H1 (cell line): ENCODE data around the gene KCNJ3. TPM values are rescaled to one million over a fixed set of nuclear protein-coding genes. Genes with fewer than 3 reads are reported as not detected.

Source experiments
- CTCF ChIA-PET: fragments of 300-600 bp; sonication (Branson Sonifier 250); formaldehyde crosslinking; loops from one replicate; lab custom pipeline; 2021; ENCODE audit not compliant: partially characterized antibody; lab: Charles Lee
- POLR2A ChIA-PET: fragments of 300-600 bp; sonication (Branson Sonifier 250); formaldehyde crosslinking; loops from one replicate; lab custom pipeline; 2021; ENCODE audit warnings: inconsistent platforms; ENCODE audit not compliant: partially characterized antibody; lab: Charles Lee
- DNase-seq, 2 experiments: peaks; one replicate each; pipeline versions ENCODE4 v3.0.0 to v3.0.0-alpha.2; 2010 to 2022; ENCODE audit warnings: low spot score in 2 of 2, low read depth in 1 of 2, mixed read lengths in 1 of 2
- FAIRE-seq: peaks from 2 replicates; lab custom pipeline; 2011; peaks lifted over from hg19 to GRCh38; lab: Jason Lieb, UNC
- H2AFZ ChIP-seq: 2 replicates; pipeline ENCODE4 v1.8.1; 2012; ENCODE audit warnings: low read length, inconsistent platforms
- H2AK5ac ChIP-seq: 2 replicates; pipeline ENCODE4 v1.6.1; 2013; ENCODE audit warnings: low read depth, low read length
- H2BK120ac ChIP-seq: replicated peaks from 2 replicates; pipeline ENCODE3; 2013; ENCODE audit warnings: low read depth, low read length, inconsistent platforms
- H2BK12ac ChIP-seq: 2 replicates; pipeline ENCODE4 v1.6.1; 2013; ENCODE audit warnings: low read depth, low read length
- H2BK15ac ChIP-seq: 2 replicates; pipeline ENCODE4 v1.6.1; 2013; ENCODE audit warnings: low read length
- H2BK20ac ChIP-seq: 2 replicates; pipeline ENCODE4 v1.6.1; 2013; ENCODE audit warnings: low read length
- H2BK5ac ChIP-seq: 2 replicates; pipeline ENCODE4 v1.6.1; 2013; ENCODE audit warnings: low read depth, low read length
- H3K14ac ChIP-seq: 2 replicates; pipeline ENCODE4 v1.6.1; 2013; ENCODE audit warnings: inconsistent platforms; ENCODE audit not compliant: insufficient read length
- H3K18ac ChIP-seq: 2 replicates; pipeline ENCODE4 v1.6.1; 2013; ENCODE audit warnings: low read length; ENCODE audit errors: extremely low read depth
- H3K23ac ChIP-seq: 2 replicates; pipeline ENCODE4 v1.6.1; 2013; ENCODE audit warnings: inconsistent platforms; ENCODE audit not compliant: insufficient read length
- H3K23me2 ChIP-seq: 2 replicates; pipeline ENCODE4 v1.6.1; 2013; ENCODE audit warnings: low read depth, low read length
- H3K27ac ChIP-seq: 2 replicates; pipeline ENCODE4 v1.6.1; 2011; ENCODE audit warnings: low read depth, low read length, inconsistent platforms
- H3K27me3 ChIP-seq, 4 experiments: replicated peaks in 1 of 4; 1 replicate in 1 of 4; 2 replicates in 3 of 4; pipeline versions ENCODE4 v1.6.1 to v1.8.1; 2011 to 2013; ENCODE audit warnings: low read length in 3 of 4, mild to moderate bottlenecking in 3 of 4, inconsistent platforms in 2 of 4, mixed read lengths in 2 of 4, moderate library complexity in 1 of 4; ENCODE audit not compliant: control insufficient read depth in 3 of 4, insufficient read depth in 3 of 4; ENCODE audit errors: extremely low read depth in 1 of 4
- H3K36me3 ChIP-seq, 4 experiments: 2 replicates each; pipeline versions ENCODE4 v1.6.1 to v1.8.1; 2011 to 2013; ENCODE audit warnings: mild to moderate bottlenecking in 4 of 4, low read length in 3 of 4, moderate library complexity in 2 of 4, control low read depth in 1 of 4, inconsistent platforms in 1 of 4; ENCODE audit not compliant: insufficient read depth in 4 of 4, control insufficient read depth in 2 of 4
- H3K4ac ChIP-seq: replicated peaks from 2 replicates; pipeline ENCODE3; 2013; ENCODE audit warnings: low read length, low read depth, mixed read lengths, inconsistent platforms; ENCODE audit not compliant: insufficient read length
- H3K4me1 ChIP-seq, 4 experiments: replicated peaks in 1 of 4; 1 replicate in 1 of 4; 2 replicates in 3 of 4; pipeline versions ENCODE4 v1.6.1 to v1.8.1; 2011 to 2013; ENCODE audit warnings: low read length in 3 of 4, inconsistent platforms in 2 of 4, mixed read lengths in 1 of 4; ENCODE audit not compliant: insufficient read depth in 4 of 4, control insufficient read depth in 3 of 4
- H3K4me2 ChIP-seq, 2 experiments: 2 replicates each; pipeline versions ENCODE4 v1.6.1 to v1.8.1; 2011 to 2013; ENCODE audit warnings: low read depth in 2 of 2, low read length in 2 of 2, control low read depth in 1 of 2, inconsistent platforms in 1 of 2, mild to moderate bottlenecking in 1 of 2; ENCODE audit not compliant: insufficient read depth in 1 of 2
- H3K4me3 ChIP-seq, 4 experiments: fragments of 200-600, 300-600 bp in 1 of 4; sonication (generic), shearing (Covaris generic), sonication (Bioruptor Twin) in 1 of 4; 2 replicates each; pipeline versions ENCODE4 v1.5.1 to v1.8.1; 2011 to 2016; ENCODE audit warnings: low read length in 4 of 4, low read depth in 3 of 4, control low read depth in 2 of 4, inconsistent platforms in 2 of 4, mild to moderate bottlenecking in 2 of 4, mixed read lengths in 1 of 4, moderate library complexity in 1 of 4; ENCODE audit not compliant: insufficient read depth in 2 of 4; ENCODE audit errors: extremely low read depth in 1 of 4
- H3K56ac ChIP-seq: replicated peaks from 2 replicates; pipeline ENCODE3; 2013; ENCODE audit warnings: low read depth, mild to moderate bottlenecking, mixed read lengths, low read length, inconsistent platforms; ENCODE audit not compliant: insufficient read length
- H3K79me1 ChIP-seq: 2 replicates; pipeline ENCODE4 v1.6.1; 2013; ENCODE audit warnings: low read depth, low read length, control low read depth
- H3K79me2 ChIP-seq, 2 experiments: 2 replicates each; pipeline versions ENCODE4 v1.6.1 to v1.8.1; 2012 to 2013; ENCODE audit warnings: low read length in 2 of 2, mild to moderate bottlenecking in 2 of 2, inconsistent platforms in 1 of 2; ENCODE audit not compliant: insufficient read depth in 2 of 2, control insufficient read depth in 1 of 2
- H3K9ac ChIP-seq, 4 experiments: replicated peaks in 1 of 4; 1 replicate in 1 of 4; 2 replicates in 3 of 4; pipeline versions ENCODE4 v1.6.1 to v1.8.1; 2011 to 2013; ENCODE audit warnings: low read depth in 3 of 4, low read length in 3 of 4, control low read depth in 2 of 4, mild to moderate bottlenecking in 2 of 4, moderate library complexity in 2 of 4, inconsistent platforms in 1 of 4; ENCODE audit errors: extremely low read depth in 1 of 4
- H3K9me3 ChIP-seq, 2 experiments: 2 replicates each; pipeline versions ENCODE4 v1.6.1 to v1.8.1; 2012 to 2013; ENCODE audit warnings: mild to moderate bottlenecking in 2 of 2, moderate library complexity in 2 of 2, control low read depth in 1 of 2, inconsistent platforms in 1 of 2, low read depth in 1 of 2, low read length in 1 of 2, mixed read lengths in 1 of 2; ENCODE audit not compliant: insufficient read depth in 2 of 2
- H4K20me1 ChIP-seq, 2 experiments: replicated peaks in 1 of 2; 2 replicates each; pipeline versions ENCODE3 to v1.8.1; 2011 to 2013; ENCODE audit warnings: inconsistent platforms in 2 of 2, low read length in 2 of 2, mild to moderate bottlenecking in 1 of 2; ENCODE audit not compliant: insufficient read depth in 2 of 2, control insufficient read depth in 1 of 2
- H4K5ac ChIP-seq: 2 replicates; pipeline ENCODE4 v1.6.1; 2013; ENCODE audit warnings: low read length, low read depth, mixed read lengths, inconsistent platforms; ENCODE audit not compliant: insufficient read length
- H4K8ac ChIP-seq: 2 replicates; pipeline ENCODE4 v1.8.0; 2013; ENCODE audit warnings: mild to moderate bottlenecking, moderate library complexity, low read length, inconsistent platforms; ENCODE audit not compliant: insufficient read depth; ENCODE audit errors: extremely low read depth
- H4K91ac ChIP-seq: replicated peaks from 2 replicates; pipeline ENCODE3; 2013; ENCODE audit warnings: low read length, mixed read lengths, inconsistent platforms; ENCODE audit not compliant: insufficient read length
- BCL11A ChIP-seq, 2 experiments: IDR thresholded peaks; one replicate each; pipeline ENCODE4 v1.6.1; 2011; ENCODE audit warnings: low read depth in 2 of 2, low read length in 2 of 2, mild to moderate bottlenecking in 2 of 2
- CEBPB ChIP-seq: IDR thresholded peaks from 2 replicates; pipeline ENCODE4 v1.6.1; 2012; ENCODE audit warnings: low read depth, low read length
- CTBP2 ChIP-seq: IDR thresholded peaks from 2 replicates; pipeline ENCODE4 v1.7.0; 2011; ENCODE audit warnings: borderline replicate concordance, mild to moderate bottlenecking, moderate library complexity, mixed read lengths, low read length; ENCODE audit not compliant: insufficient read depth, insufficient read length
- HDAC6 ChIP-seq: IDR thresholded peaks from one replicate; pipeline ENCODE4 v1.7.1; 2012; ENCODE audit warnings: low read depth, mild to moderate bottlenecking, inconsistent platforms, low read length, moderate library complexity
- KDM1A ChIP-seq: fragments of 200-600, 300-600 bp; sonication (generic); IDR thresholded peaks from 2 replicates; pipeline ENCODE4 v1.7.1; 2016; ENCODE audit warnings: mild to moderate bottlenecking, low read length, borderline replicate concordance
- KDM4A ChIP-seq: IDR thresholded peaks from one replicate; pipeline ENCODE4 v1.7.1; 2012; ENCODE audit warnings: low read depth, mild to moderate bottlenecking, moderate library complexity, low read length, inconsistent platforms; ENCODE audit not compliant: severe bottlenecking
- SAP30 ChIP-seq: fragments of 300-600 bp; sonication (generic); IDR thresholded peaks from 2 replicates; pipeline ENCODE4 v1.7.1; 2012; ENCODE audit warnings: low read length, moderate library complexity, mild to moderate bottlenecking, inconsistent platforms; ENCODE audit not compliant: insufficient read depth, insufficient replicate concordance
- SIN3A ChIP-seq, 2 experiments: IDR thresholded peaks in 1 of 2; conservative IDR thresholded peaks in 1 of 2; 2 replicates each; pipeline ENCODE4 v1.6.1; 2011 to 2012; ENCODE audit warnings: low read length in 2 of 2, improper control_type of control experiment in 1 of 2, low read depth in 1 of 2, mild to moderate bottlenecking in 1 of 2
- SIRT6 ChIP-seq: IDR thresholded peaks from one replicate; pipeline ENCODE4 v1.7.1; 2012; ENCODE audit warnings: low read length, inconsistent platforms
- SP1 ChIP-seq: IDR thresholded peaks from 2 replicates; pipeline ENCODE4 v1.6.1; 2011; ENCODE audit warnings: low read depth, low read length
- SP4 ChIP-seq: IDR thresholded peaks from 2 replicates; pipeline ENCODE4 v1.6.1; 2012; ENCODE audit warnings: low read length, inconsistent platforms
- SUZ12 ChIP-seq: fragments of 200-600 bp; sonication (generic); IDR thresholded peaks from 2 replicates; pipeline ENCODE4 v1.6.1; 2012; ENCODE audit warnings: mild to moderate bottlenecking, inconsistent platforms, low read length, moderate library complexity, mixed read lengths
- TEAD4 ChIP-seq: IDR thresholded peaks from 2 replicates; pipeline ENCODE4 v1.6.1; 2012; ENCODE audit warnings: low read depth, low read length, inconsistent platforms, mixed read lengths
- YY1 ChIP-seq: IDR thresholded peaks from 2 replicates; pipeline ENCODE4 v1.6.1; 2011; ENCODE audit warnings: low read depth, mild to moderate bottlenecking, low read length
- polyA plus RNA-seq, 7 experiments: library from polyadenylated mRNA; depleted of rRNA in 3 of 7; stranded (reverse) in 5 of 7; unstranded in 2 of 7; fragments of >200 nt in 5 of 7; fragments of 200-250 nt in 2 of 7; gene quantifications; 1 replicate in 5 of 7; 2 replicates in 1 of 7; 4 replicates in 1 of 7; pipeline versions ENCODE4 v1.2.1 to v1.2.3, GENCODE V29; 2011 to 2013; ENCODE audit warnings: missing spikeins in 2 of 7, mixed read lengths in 2 of 7
- total RNA-seq: library from RNA; stranded (reverse); fragmentation: NEBNext Ultra II Directional; extraction: Animal tissue kit (Norgen Biotek cat#: 25700); gene quantifications from 2 replicates; pipeline ENCODE4 v1.2.1, GENCODE V29; 2021
- TF ChIP-seq, protein P1 (sequence below): IDR thresholded peaks from 2 replicates; pipeline ENCODE4 v1.6.1; 2012; ENCODE audit warnings: inconsistent platforms

Gene KCNJ3
- total and polyA plus RNA-seq, 2 of the 8 experiments (the other 6 are each of a cell fraction or from before 2014, with no cell fraction given): 0.11 to 0.50 TPM

DNA sequence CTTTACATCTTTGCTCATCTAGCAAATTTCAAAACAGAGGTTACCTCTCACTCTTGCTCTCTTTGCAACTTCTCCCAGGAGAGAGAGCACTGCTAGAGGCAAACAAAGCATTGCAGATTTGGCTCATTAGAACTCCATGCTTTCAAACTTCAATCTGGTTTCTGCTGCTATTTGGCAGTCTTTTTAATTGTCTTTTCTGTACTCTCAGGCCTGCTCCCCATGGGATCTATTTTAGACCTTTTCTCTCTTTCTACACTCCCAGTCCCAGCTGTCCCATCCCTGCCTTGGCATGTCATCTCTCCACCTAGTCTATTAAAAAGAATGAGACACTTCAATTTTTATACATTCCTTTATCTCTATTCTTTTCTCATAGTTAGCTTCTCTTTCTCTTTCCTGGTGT, 15.2 kb downstream of the KCNJ3 start:
- Histone ChIP-seq H3K27ac (no peak overlapping the region), H3K36me3 (no peaks in the 10 kb centered on the region), H2AK5ac (no peak overlapping the region), H3K79me1 (no peaks in the 10 kb centered on the region), H3K56ac (no peak overlapping the region), H3K9me3 (no peaks in the 10 kb centered on the region), H2BK12ac (no peak overlapping the region), H3K23ac (no peak overlapping the region), H2AFZ (peak overlapping the region; percentile 98), H3K4ac (no peak overlapping the region), H4K91ac (no peak overlapping the region), H2BK120ac (no peak overlapping the region), H3K27me3 (no peaks in the 10 kb centered on the region), H3K9ac (no peak overlapping the region), H3K4me1 (peaks cover 0 to 6% (median 2%) of the 10 kb centered on the region in 4 experiments; a peak in 2 of 7 replicates), H3K14ac (no peak overlapping the region), H2BK5ac (no peak overlapping the region), H2BK20ac (no peak overlapping the region), H3K18ac (no peak overlapping the region), H2BK15ac (no peak overlapping the region), H3K79me2 (no peaks in the 10 kb centered on the region), H3K23me2 (no peaks in the 10 kb centered on the region), H4K8ac (no peak overlapping the region), H3K4me3 (no peak overlapping the region), H3K4me2 (0 out of 4 replicates have a peak overlapping the region, but pooled peaks of 1 of the 2 experiments have one; percentile 30), H4K20me1 (no peaks in the 10 kb centered on the region), H4K5ac (no peak overlapping the region)
- ChIA-PET CTCF (interaction anchor here (1.1 to 1.4 kb wide), 2 partner anchors 16 to 89 kb away, joined by 3 to 4 read pairs; partner anchors contain the start of gene KCNJ3), POLR2A (no interaction called here)
- FAIRE-seq (no peak), DNase-seq (no peak)
- TF ChIP-seq SP4 (no peak), HDAC6 (no peak), KDM4A (no peak), SAP30 (no peak), SP1 (no peak), SIN3A (conservative IDR thresholded peaks at IDR 0.05 in 1 of 2, IDR thresholded peaks at IDR 0.05 in 1 of 2; ENCODE audit: low read depth in 1 of 2, low read length in 2 of 2) (no peak), KDM1A (no peak), SIRT6 (no peak), CTBP2 (no peak), CEBPB (no peak), BCL11A (IDR thresholded peaks at IDR 0.05; ENCODE audit: low read depth in 2 of 2, low read length in 2 of 2) (no peak), YY1 (no peak), SUZ12 (no peak), TEAD4 (no peak)
- TF ChIP-seq, protein P1, sequence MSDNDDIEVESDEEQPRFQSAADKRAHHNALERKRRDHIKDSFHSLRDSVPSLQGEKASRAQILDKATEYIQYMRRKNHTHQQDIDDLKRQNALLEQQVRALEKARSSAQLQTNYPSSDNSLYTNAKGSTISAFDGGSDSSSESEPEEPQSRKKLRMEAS: no peak
